Progenitor cell of endocrine pancreas (in vitro differentiated cells): ENCODE data around the gene ASCC1. TPM values are rescaled to one million over a fixed set of nuclear protein-coding genes. Genes with fewer than 3 reads are reported as not detected.

ENCODE experiments used
- DNase-seq: peaks from one replicate; pipeline ENCODE4 v3.0.0; 2021; ENCODE audit warnings: low spot score; ENCODE audit not compliant: unreplicated experiment
- H3K27ac Mint-ChIP-seq: 2 replicates; pipeline ENCODE4 v1.8.0; 2021; ENCODE audit warnings: mild to moderate bottlenecking, moderate library complexity, mixed read lengths
- H3K27me3 Mint-ChIP-seq: 2 replicates; pipeline ENCODE4 v1.8.0; 2021; ENCODE audit warnings: mixed read lengths
- H3K36me3 Mint-ChIP-seq: 2 replicates; pipeline ENCODE4 v1.8.0; 2022; ENCODE audit warnings: mixed read lengths; ENCODE audit not compliant: insufficient read depth
- H3K4me1 Mint-ChIP-seq: 2 replicates; pipeline ENCODE4 v1.8.0; 2021; ENCODE audit warnings: low read depth, mixed read lengths
- H3K4me3 Mint-ChIP-seq: 2 replicates; pipeline ENCODE4 v1.8.0; 2021; ENCODE audit warnings: low read depth, mild to moderate bottlenecking, moderate library complexity, mixed read lengths
- H3K9me3 Mint-ChIP-seq: 2 replicates; pipeline ENCODE4 v1.8.0; 2021; ENCODE audit warnings: low read depth, mixed read lengths
- CTCF ChIP-seq: fragments of 200-600 bp; sonication (generic); IDR thresholded peaks from one replicate; pipeline ENCODE4 v1.5.0; 2021; ENCODE audit warnings: antibody characterized with exemption, mild to moderate bottlenecking; ENCODE audit not compliant: unreplicated experiment
- total RNA-seq: library from RNA; stranded (reverse); gene quantifications from 2 replicates; pipeline ENCODE4 v1.2.1, GENCODE V29; 2021

ASCC1 gene
- total RNA-seq, 1 donor from 2014 or later: 42.2 TPM

GRCh38 chr10:72184156-72184555 is 31.9 kb downstream of the ASCC1 start:
- TF ChIP-seq CTCF: no peak
- Mint-ChIP-seq H3K36me3 (peaks cover 27% of the 10 kb centered on the region), H3K27ac (no peak overlapping the region), H3K4me1 (no peaks in the 10 kb centered on the region), H3K27me3 (no peaks in the 10 kb centered on the region), H3K9me3 (peaks cover 7% of the 10 kb centered on the region), H3K4me3 (no peak overlapping the region)
- DNase-seq: no peak

GRCh38 chr10:72177454-72177853 is 38.6 kb downstream of the ASCC1 start:
- Mint-ChIP-seq H3K27ac (no peak overlapping the region), H3K4me1 (no peaks in the 10 kb centered on the region)

GRCh38 chr10:72176701-72177100 is 39.4 kb downstream of the ASCC1 start:
- DNase-seq: no peak
- Mint-ChIP-seq H3K4me1 (no peaks in the 10 kb centered on the region), H3K27me3 (no peaks in the 10 kb centered on the region), H3K4me3 (no peak overlapping the region), H3K36me3 (peaks cover 4% of the 10 kb centered on the region), H3K27ac (no peak overlapping the region), H3K9me3 (no peaks in the 10 kb centered on the region)
- no peak for TF ChIP-seq CTCF

More at GRCh38 chr10:72177454-72177853, 38.6 kb downstream of the ASCC1 start:
- Mint-ChIP-seq H3K4me3 (no peak overlapping the region), H3K27me3 (no peaks in the 10 kb centered on the region), H3K36me3 (peaks cover 9% of the 10 kb centered on the region), H3K9me3 (no peaks in the 10 kb centered on the region)
- no peak for TF ChIP-seq CTCF
- DNase-seq: no peak

GRCh38 chr10:72175149-72175548 is 40.9 kb downstream of the ASCC1 start:
- Mint-ChIP-seq H3K4me1 (peaks cover 2% of the 10 kb centered on the region), H3K9me3 (no peaks in the 10 kb centered on the region), H3K27me3 (no peaks in the 10 kb centered on the region), H3K36me3 (peaks cover 6% of the 10 kb centered on the region), H3K27ac (no peak overlapping the region), H3K4me3 (no peak overlapping the region)
- no peak for DNase-seq
- no peak for TF ChIP-seq CTCF

- Mint-ChIP-seq H3K27ac (no peak overlapping the region), H3K4me3 (no peak overlapping the region), H3K36me3 (peaks cover 6% of the 10 kb centered on the region), H3K9me3 (no peaks in the 10 kb centered on the region), H3K4me1 (peaks cover 2% of the 10 kb centered on the region), H3K27me3 (no peaks in the 10 kb centered on the region)
- no peak for DNase-seq
- no peak for TF ChIP-seq CTCF
Observed at GRCh38 chr10:72174297-72174662, 41.8 kb downstream of the ASCC1 start.
